GM10266 (cell line): Measurements from ENCODE around the gene RAPGEF4.

ENCODE experiments used
- DNase-seq: peaks from one replicate; pipeline ENCODE4 v3.0.0; 2012; ENCODE audit errors: extremely low spot score
- TF ChIP-seq, protein P1 (sequence below): IDR thresholded peaks from 2 replicates; pipeline ENCODE4 v1.5.1; 2012; ENCODE audit warnings: mild to moderate bottlenecking, low read depth; ENCODE audit not compliant: control insufficient read depth, insufficient read depth; ENCODE audit errors: missing control alignments

The RAPGEF4 gene

GRCh38 chr2:172931256-172931894, 195.7 kb downstream of the RAPGEF4 start:
- TF ChIP-seq, protein P1, sequence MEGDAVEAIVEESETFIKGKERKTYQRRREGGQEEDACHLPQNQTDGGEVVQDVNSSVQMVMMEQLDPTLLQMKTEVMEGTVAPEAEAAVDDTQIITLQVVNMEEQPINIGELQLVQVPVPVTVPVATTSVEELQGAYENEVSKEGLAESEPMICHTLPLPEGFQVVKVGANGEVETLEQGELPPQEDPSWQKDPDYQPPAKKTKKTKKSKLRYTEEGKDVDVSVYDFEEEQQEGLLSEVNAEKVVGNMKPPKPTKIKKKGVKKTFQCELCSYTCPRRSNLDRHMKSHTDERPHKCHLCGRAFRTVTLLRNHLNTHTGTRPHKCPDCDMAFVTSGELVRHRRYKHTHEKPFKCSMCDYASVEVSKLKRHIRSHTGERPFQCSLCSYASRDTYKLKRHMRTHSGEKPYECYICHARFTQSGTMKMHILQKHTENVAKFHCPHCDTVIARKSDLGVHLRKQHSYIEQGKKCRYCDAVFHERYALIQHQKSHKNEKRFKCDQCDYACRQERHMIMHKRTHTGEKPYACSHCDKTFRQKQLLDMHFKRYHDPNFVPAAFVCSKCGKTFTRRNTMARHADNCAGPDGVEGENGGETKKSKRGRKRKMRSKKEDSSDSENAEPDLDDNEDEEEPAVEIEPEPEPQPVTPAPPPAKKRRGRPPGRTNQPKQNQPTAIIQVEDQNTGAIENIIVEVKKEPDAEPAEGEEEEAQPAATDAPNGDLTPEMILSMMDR = no peak
- no peak for DNase-seq

- TF ChIP-seq, protein P1 = peak; percentile 90
- DNase-seq = peak; percentile 31
Measured at GRCh38 chr2:172931918-172932520, 196.4 kb downstream of the RAPGEF4 start.

- DNase-seq = no peak
Measured at GRCh38 chr2:172937884-172938712, 202.5 kb downstream of the RAPGEF4 start.

DNA sequence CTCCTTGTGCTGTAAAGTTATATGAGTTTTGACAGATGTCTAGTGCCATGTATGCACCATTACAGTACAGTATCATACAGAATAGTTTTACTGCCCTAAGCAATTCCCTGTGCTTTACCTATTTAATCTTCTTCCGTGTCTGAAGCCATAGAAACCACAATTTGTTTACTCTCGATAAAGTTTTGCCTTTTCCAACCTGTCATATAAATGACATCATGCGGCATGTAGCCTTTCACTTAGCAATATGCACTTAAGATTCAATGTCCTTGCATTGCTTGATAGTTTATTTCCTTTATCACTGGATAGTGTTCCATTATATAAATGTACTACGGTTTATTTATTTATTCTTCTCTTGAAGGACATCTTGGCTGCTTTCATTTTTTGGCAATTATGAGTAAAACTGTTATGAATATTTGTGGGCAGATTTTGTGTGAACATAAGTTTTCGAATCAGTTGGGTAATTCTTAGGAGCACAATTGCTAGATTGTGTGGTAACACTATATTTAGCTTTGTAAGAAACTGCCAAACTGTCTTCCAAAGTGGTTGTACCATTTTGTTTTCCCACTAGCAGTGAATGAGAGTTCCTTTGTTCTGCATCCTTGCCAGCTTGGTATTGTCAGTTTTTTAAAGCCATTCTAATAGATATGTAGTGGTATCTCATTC, 203.2 kb downstream of the RAPGEF4 start:
- no peak for DNase-seq

More at GRCh38 chr2:172937884-172938712, 202.5 kb downstream of the RAPGEF4 start:
- TF ChIP-seq, protein P1 = no peak

GRCh38 chr2:172943539-172943938, 207.9 kb downstream of the RAPGEF4 start:
- DNase-seq = no peak
- TF ChIP-seq, protein P1 = no peak

More for the DNA sequence above, 203.2 kb downstream of the RAPGEF4 start:
- TF ChIP-seq, protein P1 = no peak

- TF ChIP-seq, protein P1 = no peak
- no peak for DNase-seq
Measured at GRCh38 chr2:172944022-172944793, 208.6 kb downstream of the RAPGEF4 start.
